Fibroblast of skin of right quadriceps (primary cell): ENCODE measurements around the gene PIEZO1.
A peak's percentile ranks its signal among the peaks of the same experiment; 100 is the strongest.
"Not testable (repeated sequence)": the region's sequence is repeated elsewhere in the genome, so short reads cannot be mapped to it uniquely, and the experiment has no call there.

Experiments
- DNase-seq: peaks from one replicate; pipeline ENCODE4 v3.0.0-alpha.2; 2013

PIEZO1 gene

GRCh38 chr16:88803264-88803987, 18.4 kb upstream of the PIEZO1 start, which contains the start of gene CDT1:
TSS of gene CDT1 (plus strand) at chr16:88803789. CDS start at chr16:88803832, 43 bp downstream.
- peak; percentile 84 for DNase-seq

GRCh38 chr16:88800277-88800592, 15.2 kb upstream of the PIEZO1 start:
- no peak for DNase-seq

GRCh38 chr16:88799569-88800276, 14.7 kb upstream of the PIEZO1 start:
- no peak for DNase-seq

GRCh38 chr16:88798772-88799455, 13.9 kb upstream of the PIEZO1 start:
- no peak for DNase-seq

GRCh38 chr16:88798073-88798472, 13.1 kb upstream of the PIEZO1 start:
- DNase-seq: no peak

GRCh38 chr16:88796278-88796677, 11.3 kb upstream of the PIEZO1 start:
- no peak for DNase-seq

GRCh38 chr16:88793251-88793954, 8.4 kb upstream of the PIEZO1 start:
- DNase-seq: no peak

GRCh38 chr16:88792668-88793250, 7.7 kb upstream of the PIEZO1 start:
- no peak for DNase-seq

GRCh38 chr16:88792078-88792550, 7.1 kb upstream of the PIEZO1 start:
- no peak for DNase-seq

- DNase-seq: no peak
Measured at GRCh38 chr16:88790312-88791211, 5.5 kb upstream of the PIEZO1 start.

- no peak for DNase-seq
Measured at GRCh38 chr16:88789594-88789993, 4.6 kb upstream of the PIEZO1 start.

GRCh38 chr16:88788749-88789148, 3.7 kb upstream of the PIEZO1 start:
- DNase-seq: not testable (repeated sequence)

- no peak for DNase-seq
Measured at GRCh38 chr16:88787579-88788314, 2.7 kb upstream of the PIEZO1 start.

GRCh38 chr16:88784856-88785105, 239 bp downstream of the PIEZO1 start:
- DNase-seq: no peak

GRCh38 chr16:88784074-88784855, 755 bp downstream of the PIEZO1 start:
- peak; percentile 83 for DNase-seq

- DNase-seq: no peak
Measured at GRCh38 chr16:88783391-88784073, 1.5 kb downstream of the PIEZO1 start.

- peak; percentile 69 for DNase-seq
Measured at GRCh38 chr16:88782454-88783390, 2.3 kb downstream of the PIEZO1 start.
